Epithelial cell of prostate (primary cell): ENCODE measurements around the gene TASP1.
"Not testable (repeated sequence)": the region's sequence is repeated elsewhere in the genome, so short reads cannot be mapped to it uniquely, and the experiment has no call there.

ENCODE experiments used
- DNase-seq: peaks from one replicate; pipeline ENCODE4 v3.0.0-alpha.2; 2011; ENCODE audit warnings: low read depth, low spot score
- H3K27ac ChIP-seq: fragments of 450-650 bp; 2 replicates; pipeline ENCODE4 v1.5.1; 2017; ENCODE audit warnings: mild to moderate bottlenecking

TASP1 gene

GRCh38 chr20:13416531-13416930, 222.2 kb downstream of the TASP1 start:
- no peak for DNase-seq
- H3K27ac ChIP-seq, result no peak overlapping the region

- DNase-seq, result no peak
- H3K27ac ChIP-seq, result peak overlapping the region; percentile 70
These were observed 225.8 kb downstream of the TASP1 start for GRCh38 chr20:13412806-13413445.

- H3K27ac ChIP-seq, result no peak overlapping the region
- DNase-seq, result no peak
These were observed 234.4 kb downstream of the TASP1 start for GRCh38 chr20:13404293-13404692.

GRCh38 chr20:13403453-13403852, 235.3 kb downstream of the TASP1 start:
- no peak for DNase-seq
- H3K27ac ChIP-seq, result no peak overlapping the region

GRCh38 chr20:13402986-13403385, 235.7 kb downstream of the TASP1 start:
- H3K27ac ChIP-seq, result no peak overlapping the region
- no peak for DNase-seq

- no peak overlapping the region for H3K27ac ChIP-seq
- no peak for DNase-seq
These were observed 236.5 kb downstream of the TASP1 start for GRCh38 chr20:13402171-13402760.

- peak; percentile 3 for DNase-seq
- no peak overlapping the region for H3K27ac ChIP-seq
These were observed 237.1 kb downstream of the TASP1 start for GRCh38 chr20:13401596-13401995.

- DNase-seq, result no peak
- no peak overlapping the region for H3K27ac ChIP-seq
These were observed 238.3 kb downstream of the TASP1 start for GRCh38 chr20:13400453-13400852.

- H3K27ac ChIP-seq, result no peak overlapping the region
- DNase-seq, result no peak
These were observed 241.4 kb downstream of the TASP1 start for GRCh38 chr20:13397300-13397724.

- no peak for DNase-seq
- H3K27ac ChIP-seq, result no peak overlapping the region
These were observed 241.9 kb downstream of the TASP1 start for GRCh38 chr20:13396826-13397225.

- no peak for DNase-seq
- H3K27ac ChIP-seq, result no peak overlapping the region
These were observed 242.7 kb downstream of the TASP1 start for GRCh38 chr20:13396022-13396421.

- no peak overlapping the region for H3K27ac ChIP-seq
- no peak for DNase-seq
These were observed 243.5 kb downstream of the TASP1 start for GRCh38 chr20:13395232-13395631.

- no peak overlapping the region for H3K27ac ChIP-seq
- DNase-seq, result no peak
These were observed 246.3 kb downstream of the TASP1 start for GRCh38 chr20:13392391-13392790.

GRCh38 chr20:13389115-13389514, 249.6 kb downstream of the TASP1 start:
- no peak overlapping the region for H3K27ac ChIP-seq
- DNase-seq, result no peak

GRCh38 chr20:13384132-13384531, 254.6 kb downstream of the TASP1 start:
- H3K27ac ChIP-seq, result no peak overlapping the region
- no peak for DNase-seq

- no peak overlapping the region for H3K27ac ChIP-seq
- DNase-seq, result no peak
These were observed 255.9 kb downstream of the TASP1 start for GRCh38 chr20:13382786-13383185.

- not testable (repeated sequence) for H3K27ac ChIP-seq, DNase-seq
These were observed 258.1 kb downstream of the TASP1 start for GRCh38 chr20:13380497-13381229.

GRCh38 chr20:13373400-13373799, 265.3 kb downstream of the TASP1 start:
- H3K27ac ChIP-seq, result no peak overlapping the region
- no peak for DNase-seq

- H3K27ac ChIP-seq, result no peak overlapping the region
- DNase-seq, result no peak
These were observed 274.2 kb downstream of the TASP1 start for GRCh38 chr20:13364278-13365170.

GRCh38 chr20:13363473-13363872, 275.3 kb downstream of the TASP1 start:
- no peak for DNase-seq
- no peak overlapping the region for H3K27ac ChIP-seq

- not testable (repeated sequence) for DNase-seq, H3K27ac ChIP-seq
These were observed 276.6 kb downstream of the TASP1 start for GRCh38 chr20:13362165-13362564.
